HL-60/S4 treated with retinoic acid at 250 ng/mL for 4 days and 3 days (cell line): ENCODE results near the gene SLC9A9.
"Not testable (repeated sequence)": the region's sequence is repeated elsewhere in the genome, so short reads cannot be mapped to it uniquely, and the experiment has no call there.

Experiments used
- in situ Hi-C: fragments of 300-500 bp; cut with MboI; formaldehyde crosslinking; loops from 2 replicates; pipeline ENCODE4 v1.7.0; 2022; ENCODE audit warnings: low sequenced_read_pairs

SLC9A9 gene

GRCh38 chr3:143475981-143476380 is 372.3 kb downstream of the SLC9A9 start:
- in situ Hi-C loops = no loop called here

- in situ Hi-C loops = no loop called here
Observed at GRCh38 chr3:143472731-143473523, 375.3 kb downstream of the SLC9A9 start.

- in situ Hi-C loops = no loop called here
Observed at GRCh38 chr3:143471705-143472104, 376.6 kb downstream of the SLC9A9 start.

GRCh38 chr3:143469159-143469558 is 379.1 kb downstream of the SLC9A9 start:
- in situ Hi-C loops = no loop called here

GRCh38 chr3:143465666-143466065 is 382.6 kb downstream of the SLC9A9 start:
- in situ Hi-C loops = no loop called here

GRCh38 chr3:143464850-143465249 is 383.4 kb downstream of the SLC9A9 start:
- in situ Hi-C loops = no loop called here

- in situ Hi-C loops = no loop called here
Observed at GRCh38 chr3:143455480-143455879, 392.8 kb downstream of the SLC9A9 start.

GRCh38 chr3:143450632-143451031 is 397.6 kb downstream of the SLC9A9 start:
- in situ Hi-C loops = no loop called here

GRCh38 chr3:143447491-143447890 is 400.8 kb downstream of the SLC9A9 start:
- in situ Hi-C loops = no loop called here

GRCh38 chr3:143445118-143445517 is 403.1 kb downstream of the SLC9A9 start:
- in situ Hi-C loops = no loop called here

- in situ Hi-C loops = no loop called here
Observed at GRCh38 chr3:143443851-143444331, 404.4 kb downstream of the SLC9A9 start.

GRCh38 chr3:143442814-143443447 is 405.3 kb downstream of the SLC9A9 start:
- in situ Hi-C loops = no loop called here

- in situ Hi-C loops = no loop called here
Observed at GRCh38 chr3:143441516-143442171, 406.6 kb downstream of the SLC9A9 start.

- in situ Hi-C loops = no loop called here
Observed at GRCh38 chr3:143439817-143440216, 408.5 kb downstream of the SLC9A9 start.

- in situ Hi-C loops = no loop called here
Observed at GRCh38 chr3:143437405-143437804, 410.9 kb downstream of the SLC9A9 start.

- in situ Hi-C loops = no loop called here
Observed at GRCh38 chr3:143436231-143436930, 411.9 kb downstream of the SLC9A9 start.

GRCh38 chr3:143433787-143434378 is 414.4 kb downstream of the SLC9A9 start:
- in situ Hi-C loops = no loop called here

GRCh38 chr3:143431298-143431697 is 417.0 kb downstream of the SLC9A9 start:
- in situ Hi-C loops = not testable (repeated sequence)

GRCh38 chr3:143430568-143430967 is 417.7 kb downstream of the SLC9A9 start:
- in situ Hi-C loops = no loop called here

GRCh38 chr3:143429628-143430514 is 418.4 kb downstream of the SLC9A9 start:
- in situ Hi-C loops = no loop called here
